K562 (cell line): ENCODE data around the gene TXLNG.

ENCODE experiments used
- HDGF ChIP-seq: fragments of 450-650 bp; IDR thresholded peaks from 2 replicates; pipeline ENCODE4 v1.6.1; 2016
- KLF13 ChIP-seq: fragments of 450-650 bp; IDR thresholded peaks from 2 replicates; pipeline ENCODE4 v1.6.1; 2016; ENCODE audit warnings: missing genetic modification characterization, low read depth, mild to moderate bottlenecking, missing compliant biosample characterization, moderate library complexity, borderline replicate concordance
- NFE2 ChIP-seq: IDR thresholded peaks from 2 replicates; pipeline ENCODE4 v1.6.1; 2014; ENCODE audit warnings: antibody characterized with exemption, low read depth
- POLR2A ChIP-seq: fragments of 450-650 bp; conservative IDR thresholded peaks from 2 replicates; pipeline ENCODE4 v1.6.1; 2016
- RFX5 ChIP-seq: IDR thresholded peaks from 2 replicates; pipeline ENCODE4 v1.6.1; 2011; ENCODE audit warnings: low read depth, mild to moderate bottlenecking, improper control_type of control experiment, low read length
- SAP30 ChIP-seq: fragments of 200-600 bp; sonication (generic); IDR thresholded peaks from 2 replicates; pipeline ENCODE4 v1.6.1; 2012; ENCODE audit warnings: borderline replicate concordance, low read depth, mild to moderate bottlenecking, moderate library complexity, low read length, control low read depth, inconsistent platforms; ENCODE audit not compliant: insufficient read depth, poor library complexity, severe bottlenecking
- TBP ChIP-seq: optimal IDR thresholded peaks from 2 replicates; pipeline ENCODE3; 2011; ENCODE audit warnings: low read depth, low read length, improper control_type of control experiment
- TF ChIP-seq, protein P1 (sequence below): fragments of 250-450 bp; sonication (Bioruptor Pico); IDR thresholded peaks from 2 replicates; pipeline ENCODE4 v1.8.0; 2022; ENCODE audit warnings: inconsistent platforms

DNA sequence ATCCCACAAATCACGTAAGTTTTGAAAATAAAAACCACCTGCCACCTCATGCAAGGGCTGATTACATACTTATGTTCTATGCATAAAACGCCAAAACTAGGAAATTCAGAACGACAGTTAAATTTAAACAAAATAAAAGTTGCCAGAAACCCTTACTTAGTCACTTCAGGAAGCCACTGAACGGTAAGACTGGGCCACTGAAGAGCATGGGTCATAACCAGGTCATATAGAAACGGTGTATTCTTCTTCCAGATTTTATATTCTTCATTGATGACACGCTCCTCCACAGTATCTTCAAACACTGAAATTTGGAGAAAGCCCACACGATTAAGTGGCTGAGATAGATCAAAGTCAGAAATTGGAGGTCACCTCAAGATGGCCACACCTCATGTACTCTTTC lies 82.7 kb downstream of the TXLNG start:
- TF ChIP-seq HDGF, result no peak
- TF ChIP-seq TBP, result no peak
- no peak for TF ChIP-seq SAP30
- TF ChIP-seq RFX5, result no peak
- TF ChIP-seq NFE2, result no peak
- no peak for TF ChIP-seq POLR2A
- TF ChIP-seq, protein P1, sequence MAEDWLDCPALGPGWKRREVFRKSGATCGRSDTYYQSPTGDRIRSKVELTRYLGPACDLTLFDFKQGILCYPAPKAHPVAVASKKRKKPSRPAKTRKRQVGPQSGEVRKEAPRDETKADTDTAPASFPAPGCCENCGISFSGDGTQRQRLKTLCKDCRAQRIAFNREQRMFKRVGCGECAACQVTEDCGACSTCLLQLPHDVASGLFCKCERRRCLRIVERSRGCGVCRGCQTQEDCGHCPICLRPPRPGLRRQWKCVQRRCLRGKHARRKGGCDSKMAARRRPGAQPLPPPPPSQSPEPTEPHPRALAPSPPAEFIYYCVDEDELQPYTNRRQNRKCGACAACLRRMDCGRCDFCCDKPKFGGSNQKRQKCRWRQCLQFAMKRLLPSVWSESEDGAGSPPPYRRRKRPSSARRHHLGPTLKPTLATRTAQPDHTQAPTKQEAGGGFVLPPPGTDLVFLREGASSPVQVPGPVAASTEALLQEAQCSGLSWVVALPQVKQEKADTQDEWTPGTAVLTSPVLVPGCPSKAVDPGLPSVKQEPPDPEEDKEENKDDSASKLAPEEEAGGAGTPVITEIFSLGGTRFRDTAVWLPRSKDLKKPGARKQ (CRISPR knock-in tag), result no peak
- no peak for TF ChIP-seq KLF13
